Esophagus (tissue), 2 donors: ENCODE measurements around the gene DDRGK1. TPM values are rescaled to one million over a fixed set of nuclear protein-coding genes. Genes with fewer than 3 reads are reported as not detected.

Experiments
- H3K27ac ChIP-seq, 2 donors: one replicate each; pipeline ENCODE4 v1.5.1; 2013; ENCODE audit warnings: low read depth in 2 of 2, mild to moderate bottlenecking in 2 of 2, inconsistent platforms in 1 of 2, low read length in 1 of 2, moderate library complexity in 1 of 2
- H3K27me3 ChIP-seq, 2 donors: one replicate each; pipeline ENCODE4 v1.6.1; 2013; ENCODE audit warnings: low read length in 2 of 2, control low read depth in 1 of 2, mild to moderate bottlenecking in 1 of 2; ENCODE audit not compliant: insufficient read depth in 2 of 2, control insufficient read depth in 1 of 2
- H3K36me3 ChIP-seq, 2 donors: one replicate each; pipeline ENCODE4 v1.6.1; 2013; ENCODE audit warnings: low read length in 1 of 2; ENCODE audit not compliant: control insufficient read depth in 2 of 2, insufficient read depth in 2 of 2
- H3K4me1 ChIP-seq, 2 donors: one replicate each; pipeline ENCODE4 v1.6.1; 2013; ENCODE audit warnings: low read length in 1 of 2; ENCODE audit not compliant: control insufficient read depth in 2 of 2, insufficient read depth in 2 of 2
- H3K4me3 ChIP-seq, 2 donors: one replicate each; pipeline ENCODE4 v1.5.1; 2013; ENCODE audit warnings: low read length in 2 of 2, mild to moderate bottlenecking in 2 of 2, low read depth in 1 of 2, moderate library complexity in 1 of 2
- H3K9me3 ChIP-seq, 2 donors: one replicate each; pipeline ENCODE4 v1.6.1; 2013; ENCODE audit warnings: mild to moderate bottlenecking in 2 of 2, low read depth in 1 of 2, low read length in 1 of 2, moderate library complexity in 1 of 2; ENCODE audit not compliant: control insufficient read depth in 2 of 2, insufficient read depth in 1 of 2
- WGBS, 2 donors: extraction: QIAGEN DNeasy Blood & Tissue Kit; methylation state at CpG; one replicate each; pipeline ENCODE4 v1.1.7; 2013; 5-methylcytosine and 5-hydroxymethylcytosine counted together
- polyA plus RNA-seq, 2 donors: library from polyadenylated mRNA; stranded (reverse); fragments of 200-250 nt; gene quantifications; one replicate each; pipeline ENCODE4 v1.2.3, GENCODE V29; 2013
- donor health status: healthy with polysubstance abuse.
- donor health status: Bipolar disorder and iron deficiency.

The DDRGK1 gene
- polyA plus RNA-seq, 2 donors = 24.0 to 45.8 TPM

- Histone ChIP-seq H3K27ac (peak overlapping the region; percentile 82 to 83), H3K4me1 (peaks cover 0 to 4% of the 10 kb centered on the region in 2 donors), H3K9me3 (no peaks in the 10 kb centered on the region), H3K27me3 (no peaks in the 10 kb centered on the region), H3K4me3 (peak overlapping the region; percentile 84 to 89), H3K36me3 (peaks cover 0 to 6% of the 10 kb centered on the region in 2 donors)
- WGBS, 2 donors = 2 to 3% methylated on average over 8 to 10 of the region's 10 CpGs
Observed at GRCh38 chr20:3208786-3209256, 4.3 kb upstream of the DDRGK1 start.

- 7 to 11% methylated on average over 31 of the region's 31 CpGs for WGBS, 2 donors
- peak overlapping the region; percentile 91 to 98 for H3K27ac ChIP-seq
- H3K27me3 ChIP-seq = no peaks in the 10 kb centered on the region
Observed at GRCh38 chr20:3203315-3204123, 963 bp downstream of the DDRGK1 start.

DNA sequence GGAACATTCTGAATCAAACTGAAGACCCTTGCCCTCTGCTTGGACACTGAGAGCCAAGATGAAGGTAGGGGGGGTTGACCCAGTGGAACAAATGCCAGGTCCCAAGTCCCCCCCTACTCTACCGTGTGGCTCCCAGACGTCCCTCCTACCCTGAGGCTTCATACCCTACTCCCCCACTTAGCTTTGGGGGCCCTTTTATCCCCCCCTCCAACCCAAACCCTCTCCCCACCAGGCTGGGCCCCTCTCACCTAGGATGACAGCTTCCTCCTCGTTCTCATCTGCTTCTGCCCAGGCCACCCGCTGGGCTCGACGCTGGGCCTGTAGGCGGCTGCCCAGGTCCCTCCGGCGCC is 1.5 kb downstream of the DDRGK1 start:
- H3K27ac ChIP-seq = peak overlapping the region; percentile 91 to 98
- 42 to 46% methylated on average over 9 of the region's 9 CpGs for WGBS, 2 donors
- H3K36me3 ChIP-seq = peaks cover 12 to 17% of the 10 kb centered on the region in 2 donors
- H3K27me3 ChIP-seq = no peaks in the 10 kb centered on the region
- H3K4me1 ChIP-seq = peaks cover 6 to 9% of the 10 kb centered on the region in 2 donors
- peak overlapping the region; percentile 88 to 89 for H3K4me3 ChIP-seq
- no peaks in the 10 kb centered on the region for H3K9me3 ChIP-seq

More at GRCh38 chr20:3203315-3204123, 963 bp downstream of the DDRGK1 start:
- H3K4me3 ChIP-seq = peak overlapping the region; percentile 88 to 89
- peaks cover 6 to 9% of the 10 kb centered on the region in 2 donors for H3K4me1 ChIP-seq
- H3K9me3 ChIP-seq = no peaks in the 10 kb centered on the region
- H3K36me3 ChIP-seq = peaks cover 12 to 17% of the 10 kb centered on the region in 2 donors

DNA sequence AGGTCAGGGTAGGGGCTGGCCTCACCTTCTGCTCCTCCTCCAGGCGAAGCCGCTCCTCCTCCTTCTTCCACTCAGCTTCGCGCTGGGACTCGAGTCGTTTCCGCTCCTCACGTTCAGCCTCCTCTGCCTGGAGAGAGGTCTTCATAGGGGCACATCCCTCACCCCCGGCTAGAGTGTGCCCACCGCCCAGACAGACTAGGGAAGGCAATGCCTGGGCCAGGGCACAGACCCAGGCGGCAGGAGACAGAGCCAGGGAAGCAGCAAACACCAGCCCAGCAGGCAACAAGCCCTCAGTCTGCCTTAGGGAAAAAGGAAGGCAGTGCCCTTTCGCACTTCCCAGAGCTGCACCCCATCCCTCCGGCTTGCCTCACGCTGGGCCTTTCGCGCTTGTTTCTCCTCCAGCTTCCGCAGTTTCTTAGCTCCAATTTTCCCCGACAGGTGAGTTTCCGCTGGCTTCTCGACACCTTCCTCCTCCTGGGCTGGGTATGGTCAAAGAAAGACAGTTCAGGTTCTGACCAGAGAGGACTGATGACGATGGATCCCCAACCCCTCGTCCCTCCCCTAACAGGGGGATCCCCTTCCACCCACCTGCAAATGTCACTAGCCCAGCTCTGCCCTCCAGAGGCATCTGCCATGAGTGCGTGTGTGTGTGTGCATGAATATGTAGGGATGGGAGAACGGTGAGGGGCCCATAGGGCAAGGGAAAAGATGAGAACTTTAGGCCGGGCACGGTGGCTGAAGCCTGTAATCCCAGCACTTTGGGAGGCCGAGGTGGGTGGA is 4.3 kb downstream of the DDRGK1 start:
- WGBS, 2 donors = 93% methylated on average over 27 of the region's 27 CpGs
- Histone ChIP-seq H3K27ac (no peak overlapping the region), H3K27me3 (no peaks in the 10 kb centered on the region), H3K9me3 (no peaks in the 10 kb centered on the region), H3K36me3 (peaks cover 15 to 27% of the 10 kb centered on the region in 2 donors), H3K4me1 (peaks cover 6 to 9% of the 10 kb centered on the region in 2 donors), H3K4me3 (no peak overlapping the region)

DNA sequence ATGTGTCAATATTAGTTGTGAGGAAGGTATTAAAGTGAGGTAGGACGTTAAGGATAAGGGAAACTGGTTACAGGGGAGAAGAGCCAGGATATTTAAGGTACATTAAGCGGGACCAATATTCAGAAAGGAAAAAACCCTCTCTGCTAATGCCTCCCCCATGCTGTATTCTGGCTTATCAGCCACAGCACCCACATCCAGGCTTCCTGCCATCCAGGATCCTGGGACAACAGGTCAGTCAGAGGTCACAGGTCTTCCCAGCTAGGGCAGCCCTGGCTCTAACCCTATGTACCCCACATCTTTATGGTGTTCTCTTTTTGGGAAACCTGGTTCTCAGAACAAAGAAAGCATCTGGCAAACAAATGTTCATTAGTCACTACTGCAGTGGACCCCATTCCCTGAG is 5.3 kb downstream of the DDRGK1 start:
- WGBS, 2 donors = 50 to 61% methylated on average over 2 of the region's 2 CpGs
- H3K4me1 ChIP-seq = peaks cover 6 to 9% of the 10 kb centered on the region in 2 donors
- H3K27ac ChIP-seq = no peak overlapping the region
- no peaks in the 10 kb centered on the region for H3K27me3 ChIP-seq
- H3K36me3 ChIP-seq = peaks cover 15 to 36% of the 10 kb centered on the region in 2 donors
- H3K9me3 ChIP-seq = no peaks in the 10 kb centered on the region
- H3K4me3 ChIP-seq = no peak overlapping the region

- Histone ChIP-seq H3K27me3 (no peaks in the 10 kb centered on the region), H3K4me1 (no peaks in the 10 kb centered on the region), H3K27ac (no peak overlapping the region), H3K36me3 (peaks cover 28 to 60% of the 10 kb centered on the region in 2 donors), H3K4me3 (no peak overlapping the region), H3K9me3 (no peaks in the 10 kb centered on the region)
- WGBS, 2 donors = 86 to 88% methylated on average over 7 of the region's 7 CpGs
Observed at GRCh38 chr20:3195590-3196237, 8.8 kb downstream of the DDRGK1 start.

- Histone ChIP-seq H3K9me3 (no peaks in the 10 kb centered on the region), H3K27me3 (no peaks in the 10 kb centered on the region), H3K27ac (no peak overlapping the region), H3K4me3 (no peak overlapping the region), H3K36me3 (peaks cover 30 to 56% of the 10 kb centered on the region in 2 donors), H3K4me1 (no peaks in the 10 kb centered on the region)
- 93 to 94% methylated on average over 9 to 10 of the region's 10 CpGs for WGBS, 2 donors
Observed at GRCh38 chr20:3194617-3195280, 9.7 kb downstream of the DDRGK1 start.

DNA sequence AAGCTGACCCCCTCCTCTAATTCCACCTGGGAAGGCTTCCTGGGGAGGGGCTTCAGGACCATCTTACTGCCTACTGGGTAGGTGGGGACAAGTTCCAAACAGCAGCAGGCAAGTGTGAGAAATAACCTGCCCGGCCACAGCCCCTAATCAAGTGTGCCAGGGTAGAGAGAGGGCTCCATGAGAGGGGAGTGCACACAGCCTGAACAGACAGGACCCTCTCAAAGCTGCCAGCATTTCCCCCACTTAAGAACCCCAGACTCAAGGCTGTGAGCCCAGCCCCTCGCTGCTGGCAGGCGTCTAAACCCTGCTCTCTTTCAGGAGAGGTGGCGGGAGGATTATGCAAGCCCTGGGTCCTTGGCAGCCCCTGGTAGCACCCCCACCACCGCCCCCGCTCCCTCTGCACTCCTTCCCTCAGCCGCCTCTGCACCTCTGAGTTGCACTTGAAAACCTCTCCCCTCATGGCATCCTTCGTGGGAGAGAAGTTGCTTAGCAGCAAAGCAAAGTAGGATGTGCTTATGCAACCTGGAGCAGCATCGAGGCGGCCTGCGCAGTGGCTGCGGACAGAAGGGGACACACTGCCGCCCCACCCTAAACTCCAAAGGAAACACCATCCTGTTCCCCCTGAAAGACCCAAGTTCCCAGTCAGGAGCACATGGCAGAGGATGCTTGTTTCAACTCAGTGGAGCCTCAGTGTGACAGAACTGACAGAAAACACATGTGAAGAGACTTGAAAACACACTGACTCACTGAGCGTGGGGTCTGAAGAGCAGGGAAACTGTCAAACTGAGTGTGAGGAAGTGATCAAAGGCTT is 10.5 kb downstream of the DDRGK1 start:
- Histone ChIP-seq H3K9me3 (no peaks in the 10 kb centered on the region), H3K27ac (no peak overlapping the region), H3K4me1 (no peaks in the 10 kb centered on the region), H3K36me3 (peaks cover 26 to 49% of the 10 kb centered on the region in 2 donors), H3K27me3 (no peaks in the 10 kb centered on the region), H3K4me3 (no peak overlapping the region)
- WGBS, 2 donors = 92 to 96% methylated on average over 14 of the region's 14 CpGs
